Stimulated activated naive B cell treated with anti-CD40 and anti-IgM and Interleukin-4, amounts not matched to agents 10 μg/mL and 1 μg/mL and 100 μg/mL, for 72 hours (primary cell): Measurements from ENCODE around the gene VPS9D1.

Experiments
- ATAC-seq, 2 donors: fragments of 150-1000 bp; cut with Tn5 transposase; replicated peaks; 2 replicates each; pipeline ENCODE4 v1.10.0; 2021; ENCODE audit warnings: moderate library complexity in 1 of 2
- DNase-seq: peaks from one replicate; pipeline ENCODE4 v3.0.0; 2021
- H3K27ac Mint-ChIP-seq: one replicate; pipeline ENCODE4 v1.8.0; 2022; ENCODE audit warnings: mild to moderate bottlenecking, mixed read lengths
- H3K27me3 Mint-ChIP-seq, 2 donors: one replicate each; pipeline ENCODE4 v1.8.0; 2022; ENCODE audit warnings: mixed read lengths in 2 of 2
- H3K36me3 Mint-ChIP-seq, 2 donors: one replicate each; pipeline ENCODE4 v1.8.0; 2022; ENCODE audit warnings: mixed read lengths in 2 of 2, mild to moderate bottlenecking in 1 of 2
- H3K4me1 Mint-ChIP-seq, 2 donors: one replicate each; pipeline ENCODE4 v1.8.0; 2022; ENCODE audit warnings: mixed read lengths in 2 of 2, mild to moderate bottlenecking in 1 of 2
- H3K4me3 Mint-ChIP-seq, 2 donors: one replicate each; pipeline ENCODE4 v1.8.0; 2022; ENCODE audit warnings: mild to moderate bottlenecking in 2 of 2, mixed read lengths in 2 of 2, moderate library complexity in 1 of 2
- H3K9me3 Mint-ChIP-seq, 2 donors: one replicate each; pipeline ENCODE4 v1.8.0; 2022; ENCODE audit warnings: mixed read lengths in 2 of 2, mild to moderate bottlenecking in 1 of 2

The VPS9D1 gene

DNA sequence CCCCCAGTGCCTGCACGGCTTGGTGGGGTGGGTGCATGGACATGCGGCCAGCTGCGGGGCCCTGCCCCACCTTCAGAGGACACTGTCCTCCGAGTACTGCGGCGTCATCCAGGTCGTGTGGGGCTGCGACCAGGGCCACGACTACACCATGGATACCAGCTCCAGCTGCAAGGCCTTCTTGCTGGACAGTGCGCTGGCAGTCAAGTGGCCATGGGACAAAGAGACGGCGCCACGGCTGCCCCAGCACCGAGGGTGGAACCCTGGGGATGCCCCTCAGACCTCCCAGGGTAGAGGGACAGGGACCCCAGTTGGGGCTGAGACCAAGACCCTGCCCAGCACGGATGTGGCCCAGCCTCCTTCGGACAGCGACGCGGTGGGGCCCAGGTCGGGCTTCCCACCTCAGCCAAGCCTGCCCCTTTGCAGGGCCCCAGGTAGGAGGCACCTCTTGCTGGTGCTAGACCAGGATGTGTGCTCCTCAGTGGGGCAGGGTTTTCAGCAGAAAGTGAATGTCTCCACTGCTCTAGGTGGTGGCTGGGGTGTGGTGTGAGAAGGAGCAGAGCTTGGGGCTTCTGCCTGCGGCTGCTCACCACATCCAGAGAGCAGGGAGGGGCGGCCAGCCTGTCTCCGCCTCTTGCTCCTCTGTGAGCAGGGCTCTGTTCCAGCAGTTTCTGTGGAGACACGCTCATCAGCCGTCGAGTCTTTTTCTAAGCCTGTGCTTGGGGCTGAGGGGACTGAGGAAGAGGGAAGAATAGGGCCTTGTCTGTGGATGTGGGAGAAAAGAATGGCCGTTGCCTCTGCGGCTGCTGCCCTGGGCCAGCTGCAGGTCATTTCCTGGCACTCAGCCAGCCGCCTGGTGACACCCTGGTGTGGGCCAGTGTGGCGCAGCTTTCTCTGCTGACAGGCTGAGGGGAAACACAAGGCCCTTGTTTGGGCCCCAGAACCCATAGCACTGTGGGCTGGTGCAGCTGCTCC is 2.9 kb upstream of the VPS9D1 start:
- Mint-ChIP-seq H3K27ac (peak overlapping the region; percentile 91), H3K4me3 (peak overlapping the region; percentile 85 to 87), H3K27me3 (no peaks in the 10 kb centered on the region), H3K36me3 (peaks cover 22 to 28% of the 10 kb centered on the region in 2 donors), H3K9me3 (no peaks in the 10 kb centered on the region), H3K4me1 (peaks cover 18 to 41% of the 10 kb centered on the region in 2 donors)
- no peak for DNase-seq
- no peak for ATAC-seq

GRCh38 chr16:89722392-89723278 is 1.9 kb upstream of the VPS9D1 start:
- Mint-ChIP-seq H3K4me1 (peaks cover 25 to 50% of the 10 kb centered on the region in 2 donors), H3K27ac (peak overlapping the region; percentile 91), H3K36me3 (peaks cover 28 to 35% of the 10 kb centered on the region in 2 donors), H3K27me3 (no peaks in the 10 kb centered on the region), H3K4me3 (peak overlapping the region; percentile 85 to 87), H3K9me3 (no peaks in the 10 kb centered on the region)
- ATAC-seq (peak; percentile 15 to 20), DNase-seq (peak; percentile 35)

DNA sequence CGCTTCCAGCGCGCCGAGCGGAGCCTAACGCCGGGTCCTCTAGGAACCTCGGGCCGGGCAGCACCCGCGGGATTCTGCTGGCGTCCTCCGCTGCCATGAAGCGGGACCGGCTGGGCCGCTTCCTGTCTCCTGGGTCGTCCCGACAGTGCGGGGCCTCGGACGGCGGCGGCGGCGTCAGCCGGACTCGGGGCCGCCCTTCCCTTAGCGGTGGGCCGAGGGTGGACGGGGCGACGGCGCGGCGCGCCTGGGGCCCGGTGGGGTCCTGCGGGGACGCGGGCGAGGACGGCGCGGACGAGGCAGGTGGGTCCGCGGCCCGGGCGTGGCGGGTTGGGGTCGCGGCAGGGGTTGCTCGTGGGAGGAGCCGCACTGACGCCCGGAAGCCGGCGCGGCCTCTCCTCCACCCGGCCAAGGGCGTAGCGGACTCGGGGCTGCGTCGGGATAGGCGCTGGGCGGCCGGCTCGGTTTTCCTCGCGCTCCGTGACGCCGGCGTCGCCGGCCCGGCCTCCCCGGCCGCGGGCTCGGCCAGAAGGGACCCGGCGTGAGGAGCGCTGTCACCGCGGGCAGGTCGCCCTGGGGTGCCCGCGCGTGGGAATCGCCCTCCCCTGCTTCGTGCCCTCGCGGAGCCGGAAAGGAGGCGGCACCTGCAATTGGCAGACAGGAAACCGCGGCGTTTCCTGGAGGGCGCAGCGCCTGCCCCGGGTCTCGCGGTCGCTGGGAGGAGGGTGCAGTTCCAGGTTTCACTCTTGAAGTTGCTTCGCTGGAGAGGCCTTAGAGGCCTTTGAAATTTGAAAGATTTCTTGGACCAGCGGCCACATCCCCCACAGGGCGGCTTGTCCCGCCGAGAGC is 1.1 kb upstream of the VPS9D1 start:
- peaks cover 31 to 35% of the 10 kb centered on the region in 2 donors for H3K36me3 Mint-ChIP-seq
- no peaks in the 10 kb centered on the region for H3K9me3 Mint-ChIP-seq
- peak overlapping the region; percentile 91 for H3K27ac Mint-ChIP-seq
- H3K27me3 Mint-ChIP-seq: no peaks in the 10 kb centered on the region
- DNase-seq (peak; percentile 67), ATAC-seq (peak; percentile 44 to 54)
- peaks cover 31 to 52% of the 10 kb centered on the region in 2 donors for H3K4me1 Mint-ChIP-seq
- peak overlapping the region; percentile 85 to 87 for H3K4me3 Mint-ChIP-seq

- no peaks in the 10 kb centered on the region for H3K9me3 Mint-ChIP-seq
- H3K4me3 Mint-ChIP-seq: peak overlapping the region; percentile 85 to 87
- DNase-seq (no peak), ATAC-seq (peak in 1 of 2 donors; percentile 3)
- peaks cover 35 to 40% of the 10 kb centered on the region in 2 donors for H3K36me3 Mint-ChIP-seq
- H3K27me3 Mint-ChIP-seq: no peaks in the 10 kb centered on the region
- H3K4me1 Mint-ChIP-seq: peaks cover 31 to 51% of the 10 kb centered on the region in 2 donors
- H3K27ac Mint-ChIP-seq: peak overlapping the region; percentile 65
These were observed 216 bp downstream of the VPS9D1 start for GRCh38 chr16:89720551-89720812.

DNA sequence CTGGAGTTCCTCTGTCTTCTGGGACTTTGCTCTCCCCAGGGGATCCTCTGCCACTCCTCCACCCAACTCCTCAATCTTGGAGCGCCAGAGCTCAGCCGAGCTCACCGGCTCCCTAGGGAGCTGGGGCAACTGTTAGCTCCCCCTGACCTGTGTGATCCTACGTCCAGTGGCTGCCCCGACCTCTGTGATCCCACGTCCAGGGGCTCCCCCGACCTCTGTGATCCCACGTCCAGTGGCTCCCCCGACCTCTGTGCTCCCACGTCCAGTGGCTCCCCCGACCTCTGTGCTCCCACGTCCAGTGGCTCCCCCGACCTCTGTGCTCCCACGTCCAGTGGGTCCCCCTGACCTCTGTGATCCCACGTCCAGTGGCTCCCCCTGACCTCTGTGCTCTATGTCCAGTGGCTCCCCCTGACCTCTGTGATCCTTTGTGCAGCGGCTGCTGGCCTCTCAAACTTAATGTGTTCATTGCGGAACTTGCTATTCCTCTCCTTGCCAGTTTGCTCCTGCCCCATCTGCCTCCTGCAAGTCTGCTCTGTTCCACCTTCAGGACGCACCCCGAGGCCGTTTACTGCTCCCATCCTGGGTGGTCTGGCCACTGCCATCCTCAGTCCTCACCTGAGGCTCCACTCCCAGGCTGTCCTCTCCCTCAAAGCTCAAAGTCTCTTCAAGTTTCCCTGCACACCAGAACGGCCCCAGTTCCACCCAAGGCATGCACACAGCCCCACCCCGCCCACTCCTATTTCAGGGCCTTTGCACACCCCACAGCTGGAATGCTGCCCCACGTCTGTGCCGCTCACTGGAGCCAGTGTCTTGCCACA is 2.8 kb downstream of the VPS9D1 start:
- ATAC-seq (no peak), DNase-seq (no peak)
- Mint-ChIP-seq H3K27ac (no peak overlapping the region), H3K4me1 (peaks cover 27 to 38% of the 10 kb centered on the region in 2 donors), H3K4me3 (no peak overlapping the region), H3K9me3 (no peaks in the 10 kb centered on the region), H3K36me3 (peaks cover 30 to 43% of the 10 kb centered on the region in 2 donors), H3K27me3 (no peaks in the 10 kb centered on the region)

DNA sequence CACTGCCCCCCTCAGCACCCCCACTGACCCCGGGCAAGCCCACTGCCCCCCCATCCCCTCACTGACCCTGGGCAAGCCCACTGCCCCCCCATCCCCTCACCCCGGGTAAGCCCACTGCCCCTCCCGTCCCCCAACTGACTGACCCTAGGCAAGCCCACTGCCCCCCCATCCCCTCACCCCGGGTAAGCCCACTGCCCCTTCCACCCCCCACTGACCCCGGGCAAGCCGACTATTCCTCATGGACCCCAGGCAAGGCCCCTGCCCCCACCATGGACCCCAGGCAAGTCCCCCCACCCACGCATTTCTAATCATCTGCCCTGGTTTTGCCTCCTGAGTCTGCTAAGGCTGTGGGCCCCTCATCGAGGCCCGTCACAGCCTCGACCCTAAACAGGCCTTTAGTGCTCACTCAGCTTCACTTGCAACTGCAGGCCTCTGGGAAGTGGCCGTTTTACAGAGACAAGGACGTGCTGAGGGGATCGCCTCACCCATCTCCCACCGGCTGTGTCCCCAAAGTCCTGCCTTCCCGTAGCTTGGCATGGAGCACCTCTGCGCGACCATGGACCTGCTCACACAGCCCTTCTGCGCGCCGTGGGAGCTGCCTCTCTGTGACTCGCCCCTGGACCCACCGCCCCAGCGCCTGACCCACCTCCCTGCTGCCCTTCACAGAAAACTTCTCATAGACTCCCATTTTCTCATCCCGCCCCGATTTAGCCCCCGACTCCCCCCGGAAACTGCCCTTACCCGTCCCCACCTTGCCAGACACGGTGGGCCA is 3.6 kb downstream of the VPS9D1 start:
- H3K36me3 Mint-ChIP-seq: peaks cover 27 to 37% of the 10 kb centered on the region in 2 donors

GRCh38 chr16:89716493-89716892 is 4.2 kb downstream of the VPS9D1 start:
- Mint-ChIP-seq H3K27me3 (no peaks in the 10 kb centered on the region), H3K27ac (peak overlapping the region; percentile 25), H3K9me3 (no peaks in the 10 kb centered on the region), H3K4me1 (peaks cover 22 to 41% of the 10 kb centered on the region in 2 donors), H3K4me3 (no peak overlapping the region), H3K36me3 (peaks cover 27 to 37% of the 10 kb centered on the region in 2 donors)
- ATAC-seq (no peak), DNase-seq (no peak)

More for the DNA sequence above, 3.6 kb downstream of the VPS9D1 start:
- H3K4me3 Mint-ChIP-seq: no peak overlapping the region
- no peaks in the 10 kb centered on the region for H3K9me3 Mint-ChIP-seq
- no peaks in the 10 kb centered on the region for H3K27me3 Mint-ChIP-seq
- no peak for ATAC-seq
- H3K27ac Mint-ChIP-seq: no peak overlapping the region
- DNase-seq: no peak
- peaks cover 22 to 38% of the 10 kb centered on the region in 2 donors for H3K4me1 Mint-ChIP-seq

- Mint-ChIP-seq H3K4me1 (peaks cover 3 to 13% of the 10 kb centered on the region in 2 donors), H3K9me3 (no peaks in the 10 kb centered on the region), H3K27ac (peak overlapping the region; percentile 93), H3K36me3 (peaks cover 12 to 21% of the 10 kb centered on the region in 2 donors), H3K27me3 (no peaks in the 10 kb centered on the region), H3K4me3 (peak overlapping the region; percentile 89 to 90)
- DNase-seq: no peak
- ATAC-seq: peak; percentile 12 to 21
These were observed 8.4 kb downstream of the VPS9D1 start for GRCh38 chr16:89712274-89712781.

DNA sequence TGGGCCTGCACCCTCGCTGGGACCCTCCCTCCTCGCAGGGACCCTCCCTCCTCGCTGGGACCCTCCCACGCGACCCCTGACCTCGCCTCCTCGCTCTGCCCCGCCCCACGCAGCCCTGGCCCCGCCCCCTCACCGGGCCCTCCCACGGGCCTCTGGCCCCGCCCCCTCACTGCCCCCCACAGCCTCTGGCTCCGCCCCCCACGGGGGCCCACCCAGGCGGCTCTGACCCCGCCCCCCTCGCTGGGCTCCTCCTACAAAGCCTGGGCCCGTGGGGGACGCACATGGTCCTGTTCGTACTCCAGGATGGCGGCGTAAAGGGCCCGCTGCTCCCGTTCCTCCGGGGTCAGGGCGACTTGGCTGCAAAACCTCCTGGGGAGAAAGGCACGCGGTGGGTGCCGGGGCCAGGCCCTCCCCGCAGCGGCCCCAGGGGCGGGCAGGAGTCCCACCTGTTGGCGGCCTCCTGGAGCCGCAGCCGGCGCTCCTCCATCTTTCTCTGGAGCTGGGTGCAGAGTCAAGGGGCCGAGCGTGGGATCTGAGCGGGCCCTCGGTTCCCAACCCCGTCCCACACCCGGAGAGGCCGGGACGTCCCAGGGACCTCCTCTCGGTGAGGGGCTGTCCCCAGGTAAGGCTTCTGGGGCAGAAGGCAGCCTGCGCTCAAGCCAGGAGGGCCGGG is 9.0 kb downstream of the VPS9D1 start:
- DNase-seq: peak; percentile 53
- peaks cover 0 to 10% of the 10 kb centered on the region in 2 donors for H3K4me1 Mint-ChIP-seq
- H3K27me3 Mint-ChIP-seq: no peaks in the 10 kb centered on the region
- H3K36me3 Mint-ChIP-seq: peaks cover 9 to 17% of the 10 kb centered on the region in 2 donors
- peak overlapping the region; percentile 89 to 90 for H3K4me3 Mint-ChIP-seq
- ATAC-seq: peak; percentile 84 to 87
- H3K9me3 Mint-ChIP-seq: no peaks in the 10 kb centered on the region
- peak overlapping the region; percentile 93 for H3K27ac Mint-ChIP-seq

DNA sequence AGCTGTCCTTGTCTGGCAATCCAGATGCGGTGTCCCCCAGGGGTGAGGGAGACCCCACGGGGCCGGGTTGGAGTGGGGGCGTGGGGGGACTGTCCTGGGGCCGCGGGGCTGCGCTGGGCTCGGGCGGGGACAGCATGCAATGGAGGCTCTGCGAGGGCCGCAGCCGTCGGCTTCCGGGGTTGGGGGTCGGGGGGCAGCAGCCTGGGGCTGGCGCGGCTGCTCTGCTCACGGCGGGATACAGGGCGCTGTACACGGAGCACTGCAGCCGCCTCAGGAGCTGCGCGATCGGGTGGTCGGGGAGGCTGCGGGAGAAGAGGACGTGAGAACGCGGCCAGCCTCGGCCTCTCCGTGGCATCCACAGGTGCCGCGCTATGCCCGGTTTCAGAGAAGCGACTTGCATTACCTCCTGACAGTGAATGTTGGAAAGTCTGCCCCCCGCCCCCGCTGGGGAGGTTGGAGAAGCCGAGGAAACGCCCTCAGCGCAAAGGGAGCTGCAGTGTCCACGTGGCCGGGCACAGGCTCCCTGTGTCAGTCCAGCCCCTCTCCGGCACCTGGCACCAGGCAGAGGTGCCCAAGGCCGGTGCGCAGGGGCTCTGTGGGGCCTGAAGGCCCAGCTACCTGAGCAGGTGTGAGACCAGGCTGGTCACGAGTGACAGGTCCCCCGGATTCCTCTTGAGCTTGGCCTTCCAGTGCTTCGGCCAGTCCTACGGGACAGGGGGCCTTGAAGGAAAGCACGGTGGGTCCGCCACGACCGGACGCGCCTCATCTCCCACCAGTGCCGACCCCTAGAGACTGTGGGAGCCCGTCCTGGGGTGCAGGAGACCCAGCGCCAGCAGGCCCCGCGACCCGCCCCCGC is 9.8 kb downstream of the VPS9D1 start:
- DNase-seq: no peak
- Mint-ChIP-seq H3K36me3 (peaks cover 4 to 12% of the 10 kb centered on the region in 2 donors), H3K4me1 (peaks cover 3 to 15% of the 10 kb centered on the region in 2 donors), H3K9me3 (no peaks in the 10 kb centered on the region), H3K27me3 (no peaks in the 10 kb centered on the region), H3K27ac (no peak overlapping the region), H3K4me3 (peak overlapping the region in 1 of 2 donors; percentile 14)
- ATAC-seq: no peak

- no peaks in the 10 kb centered on the region for H3K27me3 Mint-ChIP-seq
- no peak for ATAC-seq
- H3K36me3 Mint-ChIP-seq: peaks cover 4 to 9% of the 10 kb centered on the region in 2 donors
- H3K4me1 Mint-ChIP-seq: peaks cover 6 to 19% of the 10 kb centered on the region in 2 donors
- no peaks in the 10 kb centered on the region for H3K9me3 Mint-ChIP-seq
- H3K27ac Mint-ChIP-seq: peak overlapping the region; percentile 54
- DNase-seq: no peak
- H3K4me3 Mint-ChIP-seq: no peak overlapping the region
These were observed 10.8 kb downstream of the VPS9D1 start for GRCh38 chr16:89709716-89710432.
